Hepatocyte (in vitro differentiated cells): ENCODE results near the gene SDR42E1.

Source experiments
- CTCF ChIP-seq: fragments of 200-600 bp; sonication (generic); IDR thresholded peaks from 2 replicates; pipeline ENCODE4 v1.5.1; 2016; ENCODE audit warnings: antibody characterized with exemption, mild to moderate bottlenecking; ENCODE audit not compliant: poor library complexity
- EZH2 ChIP-seq: fragments of 200-600 bp; sonication (generic); IDR thresholded peaks from 2 replicates; pipeline ENCODE4 v1.6.1; 2016; ENCODE audit warnings: antibody characterized with exemption, mild to moderate bottlenecking, borderline replicate concordance

GRCh38 chr16:82040296-82040695 lies 29.0 kb upstream of the SDR42E1 start:
- TF ChIP-seq CTCF, result no peak
- TF ChIP-seq EZH2, result no peak
